ENCODE data around the gene SPOCK3.

GRCh38 chr4:167221084-167221483 lies 13.2 kb downstream of the SPOCK3 start:
- TF ChIP-seq POLR2A (IDR thresholded peaks at IDR 0.05; ENCODE audit: low read length) = no peak
- TF ChIP-seq GATA1 (IDR thresholded peaks at IDR 0.05; ENCODE audit: low read depth, low read length) = no peak
